SH-SY5Y (cell line): ENCODE measurements around the gene ADAMTS3.

Source experiments
- GATA2 ChIP-seq: IDR thresholded peaks from 2 replicates; pipeline ENCODE4 v1.6.1; 2011; ENCODE audit warnings: mild to moderate bottlenecking, low read depth, low read length
- GATA3 ChIP-seq: IDR thresholded peaks from 2 replicates; pipeline ENCODE4 v1.6.1; 2011; ENCODE audit warnings: low read depth, mild to moderate bottlenecking, low read length, moderate library complexity

- TF ChIP-seq GATA2 (no peak), GATA3 (no peak)
Observed at GRCh38 chr4:72340803-72341431, 228.1 kb downstream of the ADAMTS3 start.
